Measurements from ENCODE around the gene RNF32. TPM values are rescaled to one million over a fixed set of nuclear protein-coding genes. Genes with fewer than 3 reads are reported as not detected.

The RNF32 gene
- total and polyA plus RNA-seq, 2 of the 13 experiments (the other 11 are each of a cell fraction or from before 2014, with no cell fraction given): not detected

DNA sequence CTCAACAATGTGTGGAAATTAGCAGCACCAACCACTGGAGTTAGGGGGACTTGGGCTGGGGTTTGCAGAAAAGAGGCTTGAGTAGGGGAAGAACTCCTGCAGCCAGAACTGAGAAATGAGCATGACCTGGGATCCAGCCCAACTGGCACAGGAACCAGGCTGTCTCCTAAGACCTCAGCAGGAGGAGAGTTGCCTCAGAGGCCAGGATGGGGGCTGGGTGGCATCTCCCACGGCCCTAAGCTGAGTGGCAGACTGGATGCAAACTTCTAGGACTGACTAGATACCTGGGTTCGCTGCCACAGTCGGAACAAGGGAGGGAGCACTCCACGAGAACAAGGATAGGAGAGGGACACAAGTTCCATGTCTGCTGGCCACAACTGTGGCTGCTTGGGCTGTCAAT lies 62.6 kb downstream of the RNF32 start:
- no peaks in the 10 kb centered on the region for H4K20me1 ChIP-seq (ENCODE audit: insufficient read depth, low read length)
- DNase-seq (ENCODE audit: low spot score) (no peak), FAIRE-seq (no peak), ATAC-seq (no peak)
- H3K27ac ChIP-seq (ENCODE audit: extremely low read length, insufficient read depth, low read length): no peak overlapping the region
- no peaks in the 10 kb centered on the region for H3K36me3 ChIP-seq (replicated peaks in 1 of 2; ENCODE audit: control insufficient read depth in 1 of 2, insufficient read depth in 2 of 2, low read length in 2 of 2)
- ChIA-PET POLR2A (no interaction called here), CTCF (ENCODE audit: low intra/inter-chr PET ratio, low total read pairs) (no interaction called here)
- H3K4me1 ChIP-seq (ENCODE audit: insufficient read depth, low read length): peaks cover 8% of the 10 kb centered on the region
- H3K4me2 ChIP-seq (ENCODE audit: low read depth, low read length): no peak overlapping the region
- H2AFZ ChIP-seq (ENCODE audit: low read length): no peak overlapping the region
- H3K27me3 ChIP-seq (ENCODE audit: control insufficient read depth in 1 of 2, insufficient read depth in 2 of 2, low read length in 2 of 2): no peaks in the 10 kb centered on the region
- TF ChIP-seq ZC3H13 (CRISPR knock-in tag; IDR thresholded peaks at IDR 0.05) (no peak), MXD3 (CRISPR knock-in tag; IDR thresholded peaks at IDR 0.05) (no peak), TOE1 (CRISPR knock-in tag; IDR thresholded peaks at IDR 0.05) (no peak), KDM5B (CRISPR knock-in tag; IDR thresholded peaks at IDR 0.05; ENCODE audit: borderline replicate concordance) (no peak), SMAD3 (CRISPR knock-in tag; IDR thresholded peaks at IDR 0.05) (no peak), BCLAF1 (IDR thresholded peaks at IDR 0.05) (no peak), ZFP62 (CRISPR knock-in tag; IDR thresholded peaks at IDR 0.05) (no peak), ZNF549 (CRISPR knock-in tag; IDR thresholded peaks at IDR 0.05) (no peak), ZNF44 (CRISPR knock-in tag; IDR thresholded peaks at IDR 0.05) (no peak), ZNF296 (CRISPR knock-in tag; conservative IDR thresholded peaks at IDR 0.05) (no peak), ATF3 (CRISPR knock-in tag; IDR thresholded peaks at IDR 0.05) (no peak), ZNF362 (CRISPR knock-in tag; IDR thresholded peaks at IDR 0.05; ENCODE audit: borderline replicate concordance) (no peak)
- TF ChIP-seq, protein P1, sequence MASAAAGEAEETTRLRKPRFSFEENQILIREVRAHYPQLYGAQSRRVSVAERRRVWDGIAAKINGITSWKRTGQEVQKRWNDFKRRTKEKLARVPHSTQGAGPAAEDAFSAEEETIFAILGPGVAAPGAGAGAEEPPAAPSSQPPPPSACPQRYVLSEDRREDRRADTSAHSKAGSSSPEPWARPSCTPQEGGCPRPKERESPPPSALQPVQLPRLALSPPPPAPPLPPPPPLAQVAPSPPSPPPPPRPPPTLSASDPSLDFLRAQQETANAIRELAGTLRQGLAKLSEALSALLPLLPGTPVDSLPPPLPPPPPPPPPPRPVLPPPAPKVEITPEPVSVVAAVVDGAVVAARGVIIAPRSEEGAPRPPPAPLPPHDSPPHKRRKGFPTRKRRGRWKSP (CRISPR knock-in tag; IDR thresholded peaks at IDR 0.05): no peak
- in situ Hi-C loops (cut with HindIII; ENCODE audit: extremely low pct_ligation_motif_present, low pct_unique_long_range_greater_than_20kb) (no loop called here), intact Hi-C loops (cut with micrococcal nuclease; ENCODE audit: unreplicated experiment) (no loop called here)
- 100% methylated on average over 1 of the region's 4 CpGs for WGBS (ENCODE audit: low lambda C conversion rate)
- no peaks in the 10 kb centered on the region for H3K79me2 ChIP-seq (ENCODE audit: insufficient read depth, low read length)
- H3K9ac ChIP-seq (ENCODE audit: insufficient read depth, low read depth, low read length): no peak overlapping the region
- no TSS peak for BruUV-seq (replicated peaks)
- H3K4me3 ChIP-seq (replicated peaks in 1 of 3; ENCODE audit: insufficient read depth in 1 of 3, low read depth in 2 of 3, low read length in 3 of 3): no peak overlapping the region
- H3K9me3 ChIP-seq (ENCODE audit: low read length): no peaks in the 10 kb centered on the region; the same call in 1 of the 2 replicates

Data from HepG2 (cell line).